OCI-LY1 (cell line): ENCODE results near the gene KRT1.

Experiments
- CTCF ChIP-seq: fragments of 200-600 bp; sonication (generic), shearing (Covaris generic); IDR thresholded peaks from 2 replicates; pipeline ENCODE4 v1.5.1; 2017; ENCODE audit warnings: mild to moderate bottlenecking, antibody characterized with exemption, low read length, moderate library complexity, mixed read lengths
- EZH2 ChIP-seq: fragments of 200-600 bp; sonication (generic), shearing (Covaris generic); IDR thresholded peaks from 2 replicates; pipeline ENCODE4 v1.8.0; 2017; ENCODE audit warnings: borderline replicate concordance, mixed run types, mild to moderate bottlenecking, antibody characterized with exemption, low read length, moderate library complexity, mixed read lengths

- TF ChIP-seq CTCF (no peak), EZH2 (no peak)
Measured at GRCh38 chr12:52645120-52645761, 35.0 kb downstream of the KRT1 start.
